Posterior cingulate gyrus (tissue), 11 donors: Measurements from ENCODE around the gene EIF3K.
A peak's percentile ranks its signal among the peaks of the same experiment; 100 is the strongest.

ENCODE experiments used
- DNase-seq, 10 donors: peaks; one replicate each; pipeline versions ENCODE4 v3.0.0 to v3.0.0-alpha.2; 2020 to 2021; ENCODE audit warnings: mixed read lengths in 3 of 10
- intact Hi-C: fragments of 100-400 bp; cut with DNase I; formaldehyde crosslinking; loops from one replicate; pipeline ENCODE4 v1.15.1; 2023

EIF3K gene

GRCh38 chr19:38662537-38663155, 43.7 kb downstream of the EIF3K start:
- intact Hi-C loops = no loop called here

GRCh38 chr19:38663156-38663651, 44.2 kb downstream of the EIF3K start:
- DNase-seq = peak in 3 of 10 donors; percentile 54 to 70 (median 54)
- intact Hi-C loops = no loop called here

More at GRCh38 chr19:38662537-38663155, 43.7 kb downstream of the EIF3K start:
- DNase-seq = peak in 1 of 10 donors; percentile 48

- peak; percentile 54 to 96 (median 72) for DNase-seq
- intact Hi-C loops = no loop called here
Measured at GRCh38 chr19:38663957-38664502, 45.0 kb downstream of the EIF3K start.

- DNase-seq = peak in 2 of 10 donors; percentile 39 to 60
- intact Hi-C loops = no loop called here
Measured at GRCh38 chr19:38664503-38665211, 45.7 kb downstream of the EIF3K start.

GRCh38 chr19:38665219-38665931, 46.4 kb downstream of the EIF3K start:
- intact Hi-C loops = no loop called here
- peak in 2 of 10 donors; percentile 16 to 29 for DNase-seq

GRCh38 chr19:38665950-38666662, 47.1 kb downstream of the EIF3K start:
- peak in 3 of 10 donors; percentile 43 to 78 (median 76) for DNase-seq
- intact Hi-C loops = no loop called here

- peak in 2 of 10 donors; percentile 11 to 35 for DNase-seq
- intact Hi-C loops = no loop called here
Measured at GRCh38 chr19:38666663-38667511, 47.9 kb downstream of the EIF3K start.

GRCh38 chr19:38667661-38668171, 48.7 kb downstream of the EIF3K start:
- DNase-seq = peak in 2 of 10 donors; percentile 21 to 56
- intact Hi-C loops = no loop called here

GRCh38 chr19:38669552-38669951, 50.6 kb downstream of the EIF3K start:
- peak in 1 of 10 donors; percentile 55 for DNase-seq
- intact Hi-C loops = no loop called here

- intact Hi-C loops = no loop called here
- peak in 2 of 10 donors; percentile 3 to 5 for DNase-seq
Measured at GRCh38 chr19:38670921-38671398, 52.0 kb downstream of the EIF3K start.

- intact Hi-C loops = no loop called here
- DNase-seq = peak in 1 of 10 donors; percentile 18
Measured at GRCh38 chr19:38671654-38672053, 52.7 kb downstream of the EIF3K start.

GRCh38 chr19:38673030-38673429, 54.0 kb downstream of the EIF3K start:
- intact Hi-C loops = no loop called here
- DNase-seq = peak in 1 of 10 donors; percentile 4

- intact Hi-C loops = no loop called here
- DNase-seq = no peak
Measured at GRCh38 chr19:38674388-38675171, 55.6 kb downstream of the EIF3K start.

GRCh38 chr19:38675611-38676010, 56.6 kb downstream of the EIF3K start:
- intact Hi-C loops = no loop called here
- peak in 4 of 10 donors; percentile 42 to 92 (median 66) for DNase-seq

- DNase-seq = peak in 2 of 10 donors; percentile 13 to 67
- intact Hi-C loops = no loop called here
Measured at GRCh38 chr19:38676023-38676877, 57.3 kb downstream of the EIF3K start.

- intact Hi-C loops = no loop called here
- peak in 1 of 10 donors; percentile 57 for DNase-seq
Measured at GRCh38 chr19:38676878-38677646, 58.1 kb downstream of the EIF3K start.
